ENCODE results near the gene KCNF1. TPM values are rescaled to one million over a fixed set of nuclear protein-coding genes. Genes with fewer than 3 reads are reported as not detected.

Gene KCNF1
- total RNA-seq, 3 donors from 2014 or later = 0.29 to 0.66 TPM; not detected in 1

GRCh38 chr2:10864251-10864650, 47.5 kb upstream of the KCNF1 start:
- H3K9me3 ChIP-seq = no peaks in the 10 kb centered on the region
- intact Hi-C loops (cut with DNase I; ENCODE audit: low total_unique reads) = no loop called here
- H3K27ac ChIP-seq = no peak overlapping the region

GRCh38 chr2:10864861-10865636, 46.7 kb upstream of the KCNF1 start:
- H3K4me1 ChIP-seq = no peaks in the 10 kb centered on the region
- TF ChIP-seq POLR2AphosphoS5 (IDR thresholded peaks at IDR 0.05) (no peak), POLR2A (IDR thresholded peaks at IDR 0.05) (no peak), CTCF (IDR thresholded peaks at IDR 0.05) (no peak)
- intact Hi-C loops (cut with DNase I; ENCODE audit: low total_unique reads) = no loop called here
- peaks cover 0 to 18% of the 10 kb centered on the region in 2 donors for H3K27me3 ChIP-seq
- no peak for DNase-seq (ENCODE audit: low spot score in 2 of 2)
- H3K9me3 ChIP-seq = no peaks in the 10 kb centered on the region
- no peak overlapping the region for H3K27ac ChIP-seq
- no peaks in the 10 kb centered on the region for H3K36me3 ChIP-seq
- H3K4me3 ChIP-seq = no peak overlapping the region

More at GRCh38 chr2:10864251-10864650, 47.5 kb upstream of the KCNF1 start:
- no peak for TF ChIP-seq POLR2AphosphoS5 (IDR thresholded peaks at IDR 0.05)
- TF ChIP-seq CTCF (IDR thresholded peaks at IDR 0.05) = no peak
- TF ChIP-seq POLR2A (IDR thresholded peaks at IDR 0.05) = no peak
- peaks cover 0 to 18% of the 10 kb centered on the region in 2 donors for H3K27me3 ChIP-seq
- DNase-seq (ENCODE audit: low spot score in 2 of 2) = no peak
- H3K4me1 ChIP-seq = no peaks in the 10 kb centered on the region
- H3K36me3 ChIP-seq = no peaks in the 10 kb centered on the region
- no peak overlapping the region for H3K4me3 ChIP-seq

GRCh38 chr2:10865841-10866240, 45.9 kb upstream of the KCNF1 start:
- intact Hi-C loops (cut with DNase I; ENCODE audit: low total_unique reads) = no loop called here
- no peak overlapping the region for H3K27ac ChIP-seq
- TF ChIP-seq POLR2A (IDR thresholded peaks at IDR 0.05) = no peak
- TF ChIP-seq CTCF (IDR thresholded peaks at IDR 0.05) = no peak
- no peak for TF ChIP-seq POLR2AphosphoS5 (IDR thresholded peaks at IDR 0.05)

GRCh38 chr2:10867692-10868420, 43.9 kb upstream of the KCNF1 start:
- Histone ChIP-seq H3K4me1 (no peaks in the 10 kb centered on the region), H3K4me3 (no peak overlapping the region), H3K36me3 (no peaks in the 10 kb centered on the region), H3K27ac (no peak overlapping the region), H3K9me3 (peaks cover 0 to 4% of the 10 kb centered on the region in 2 donors), H3K27me3 (peaks cover 0 to 3% of the 10 kb centered on the region in 2 donors)
- TF ChIP-seq CTCF (IDR thresholded peaks at IDR 0.05) = no peak
- TF ChIP-seq POLR2AphosphoS5 (IDR thresholded peaks at IDR 0.05) = no peak
- no peak for TF ChIP-seq POLR2A (IDR thresholded peaks at IDR 0.05)
- DNase-seq (ENCODE audit: low spot score in 2 of 2) = no peak
- intact Hi-C loops (cut with DNase I; ENCODE audit: low total_unique reads) = no loop called here

More at GRCh38 chr2:10865841-10866240, 45.9 kb upstream of the KCNF1 start:
- DNase-seq (ENCODE audit: low spot score in 2 of 2) = no peak
- Histone ChIP-seq H3K4me1 (no peaks in the 10 kb centered on the region), H3K4me3 (no peak overlapping the region), H3K36me3 (no peaks in the 10 kb centered on the region), H3K27me3 (peaks cover 0 to 18% of the 10 kb centered on the region in 2 donors), H3K9me3 (no peaks in the 10 kb centered on the region)
